H9 (cell line): ENCODE data around the gene PDE3A. TPM values are rescaled to one million over a fixed set of nuclear protein-coding genes. Genes with fewer than 3 reads are reported as not detected.

Experiments
- DNase-seq: peaks from one replicate; pipeline ENCODE4 v3.0.0-alpha.2; 2017
- H2AFZ ChIP-seq: one replicate; pipeline ENCODE4 v1.6.1; 2013; ENCODE audit warnings: mild to moderate bottlenecking, low read length, control low read depth, moderate library complexity
- H2AK5ac ChIP-seq: 2 replicates; pipeline ENCODE4 v1.6.1; 2013; ENCODE audit warnings: low read length, control low read depth, mixed read lengths; ENCODE audit not compliant: insufficient read length
- H2BK120ac ChIP-seq: one replicate; pipeline ENCODE4 v1.6.1; 2013; ENCODE audit warnings: low read depth, mild to moderate bottlenecking, low read length, control low read depth, inconsistent platforms; ENCODE audit not compliant: poor library complexity, severe bottlenecking
- H2BK12ac ChIP-seq: 2 replicates; pipeline ENCODE4 v1.6.1; 2013; ENCODE audit warnings: low read length, control low read depth, mixed read lengths, low read depth; ENCODE audit not compliant: insufficient read length
- H2BK15ac ChIP-seq: 2 replicates; pipeline ENCODE4 v1.6.1; 2013; ENCODE audit warnings: low read depth, low read length, control low read depth
- H2BK20ac ChIP-seq: one replicate; pipeline ENCODE4 v1.6.1; 2013; ENCODE audit warnings: low read depth, mild to moderate bottlenecking, low read length, control low read depth, inconsistent platforms; ENCODE audit not compliant: poor library complexity, severe bottlenecking
- H2BK5ac ChIP-seq: 2 replicates; pipeline ENCODE4 v1.6.1; 2013; ENCODE audit warnings: low read length, control low read depth, mixed read lengths; ENCODE audit not compliant: insufficient read length
- H3K14ac ChIP-seq: 2 replicates; pipeline ENCODE4 v1.6.1; 2013; ENCODE audit warnings: low read length, control low read depth; ENCODE audit not compliant: insufficient read depth
- H3K18ac ChIP-seq: 2 replicates; pipeline ENCODE4 v1.6.1; 2013; ENCODE audit warnings: low read depth, mild to moderate bottlenecking, mixed read lengths, low read length, control low read depth; ENCODE audit not compliant: insufficient read length
- H3K23ac ChIP-seq: 2 replicates; pipeline ENCODE4 v1.6.1; 2013; ENCODE audit warnings: low read length, control low read depth, mixed read lengths, low read depth; ENCODE audit not compliant: insufficient read length
- H3K23me2 ChIP-seq: 2 replicates; pipeline ENCODE4 v1.6.1; 2013; ENCODE audit warnings: low read depth, mild to moderate bottlenecking, mixed read lengths, low read length, control low read depth; ENCODE audit not compliant: insufficient read length, poor library complexity, severe bottlenecking
- H3K27ac ChIP-seq: 2 replicates; pipeline ENCODE4 v1.5.1; 2013; ENCODE audit warnings: low read length, control low read depth, mixed read lengths, low read depth; ENCODE audit not compliant: insufficient read length
- H3K27me3 ChIP-seq: 2 replicates; pipeline ENCODE4 v1.6.1; 2013; ENCODE audit warnings: low read length, control low read depth, inconsistent platforms; ENCODE audit not compliant: insufficient read depth
- H3K4ac ChIP-seq: 2 replicates; pipeline ENCODE4 v1.6.1; 2013; ENCODE audit warnings: low read depth, mild to moderate bottlenecking, control low read depth, inconsistent platforms, low read length, moderate library complexity
- H3K4me1 ChIP-seq: 2 replicates; pipeline ENCODE4 v1.6.1; 2013; ENCODE audit warnings: low read length, control low read depth, inconsistent platforms; ENCODE audit not compliant: insufficient read depth
- H3K4me2 ChIP-seq: 2 replicates; pipeline ENCODE4 v1.6.1; 2013; ENCODE audit warnings: low read length, control low read depth, mixed read lengths; ENCODE audit not compliant: insufficient read length, insufficient read depth
- H3K56ac ChIP-seq: 2 replicates; pipeline ENCODE4 v1.6.1; 2013; ENCODE audit warnings: low read depth, mild to moderate bottlenecking, mixed read lengths, low read length, control low read depth; ENCODE audit not compliant: insufficient read length
- H3K79me1 ChIP-seq: 2 replicates; pipeline ENCODE4 v1.6.1; 2013; ENCODE audit warnings: low read depth, mild to moderate bottlenecking, moderate library complexity, low read length, control low read depth, inconsistent platforms; ENCODE audit not compliant: insufficient read depth, poor library complexity, severe bottlenecking
- H3K79me2 ChIP-seq: 2 replicates; pipeline ENCODE4 v1.6.1; 2013; ENCODE audit warnings: low read length, control low read depth, inconsistent platforms; ENCODE audit not compliant: insufficient read depth
- H3K9ac ChIP-seq: 2 replicates; pipeline ENCODE4 v1.6.1; 2013; ENCODE audit warnings: low read length, control low read depth, mixed read lengths; ENCODE audit not compliant: insufficient read length; ENCODE audit errors: extremely low read depth
- H3K9me3 ChIP-seq: one replicate; pipeline ENCODE4 v1.6.1; 2013; ENCODE audit warnings: low read depth, low read length, inconsistent platforms; ENCODE audit not compliant: control insufficient read depth
- H3T11ph ChIP-seq: one replicate; pipeline ENCODE4 v1.6.1; 2013; ENCODE audit warnings: mild to moderate bottlenecking, low read length, control low read depth, inconsistent platforms
- H4K20me1 ChIP-seq: one replicate; pipeline ENCODE4 v1.6.1; 2013; ENCODE audit not compliant: control insufficient read depth, insufficient read length, insufficient read depth
- H4K5ac ChIP-seq: 2 replicates; pipeline ENCODE4 v1.6.1; 2013; ENCODE audit warnings: low read depth, mild to moderate bottlenecking, mixed read lengths, low read length, control low read depth; ENCODE audit not compliant: insufficient read length
- H4K8ac ChIP-seq: replicated peaks from 2 replicates; pipeline ENCODE4 v1.6.1; 2013; ENCODE audit warnings: low read length, control low read depth, mixed read lengths, low read depth; ENCODE audit not compliant: insufficient read length
- H4K91ac ChIP-seq: 2 replicates; pipeline ENCODE4 v1.6.1; 2013; ENCODE audit warnings: low read depth, mild to moderate bottlenecking, moderate library complexity, mixed read lengths, low read length, control low read depth; ENCODE audit not compliant: insufficient read length
- H3K27ac Mint-ChIP-seq, 3 experiments: 2 replicates in 2 of 3; 3 replicates in 1 of 3; pipeline ENCODE4 v1.8.0; 2020 to 2021; ENCODE audit warnings: mixed read lengths in 3 of 3, mild to moderate bottlenecking in 1 of 3, moderate library complexity in 1 of 3
- H3K27me3 Mint-ChIP-seq: 2 replicates; pipeline ENCODE4 v1.8.0; 2021; ENCODE audit warnings: low read depth, mild to moderate bottlenecking, moderate library complexity, mixed read lengths
- H3K36me3 Mint-ChIP-seq, 3 experiments: 2 replicates in 2 of 3; 3 replicates in 1 of 3; pipeline ENCODE4 v1.8.0; 2020 to 2021; ENCODE audit warnings: low read depth in 3 of 3, mixed read lengths in 3 of 3; ENCODE audit not compliant: insufficient read depth in 1 of 3
- H3K4me1 Mint-ChIP-seq, 2 experiments: 2 replicates each; pipeline ENCODE4 v1.8.0; 2020; ENCODE audit warnings: mixed read lengths in 2 of 2
- H3K4me3 Mint-ChIP-seq, 2 experiments: 2 replicates in 1 of 2; 3 replicates in 1 of 2; pipeline ENCODE4 v1.8.0; 2020 to 2021; ENCODE audit warnings: mild to moderate bottlenecking in 2 of 2, mixed read lengths in 2 of 2, moderate library complexity in 1 of 2
- H3K9me3 Mint-ChIP-seq, 2 experiments: 2 replicates in 1 of 2; 3 replicates in 1 of 2; pipeline ENCODE4 v1.8.0; 2020; ENCODE audit warnings: mild to moderate bottlenecking in 2 of 2, mixed read lengths in 2 of 2, moderate library complexity in 1 of 2
- WGBS: extraction: QIAGEN DNeasy Blood & Tissue Kit; methylation state at CpG from one replicate; pipeline ENCODE4 v1.1.7; 2013; ENCODE audit warnings: missing lambda C conversion rate, low lambda C conversion rate, mixed read lengths; ENCODE audit not compliant: insufficient read length; ENCODE audit errors: extremely low coverage; 5-methylcytosine and 5-hydroxymethylcytosine counted together
- total RNA-seq: library from RNA; stranded (reverse); gene quantifications from 2 replicates; pipeline ENCODE4 v1.2.1, GENCODE V29; 2021
- TF ChIP-seq, protein P1 (sequence below): fragments of 200-600 bp; sonication (generic); conservative IDR thresholded peaks from 3 replicates; pipeline ENCODE4 v1.8.0; 2021; ENCODE audit warnings: antibody characterized with exemption, mild to moderate bottlenecking

Gene PDE3A
- total RNA-seq, 1 experiment from 2014 or later, result 3.0 TPM

DNA sequence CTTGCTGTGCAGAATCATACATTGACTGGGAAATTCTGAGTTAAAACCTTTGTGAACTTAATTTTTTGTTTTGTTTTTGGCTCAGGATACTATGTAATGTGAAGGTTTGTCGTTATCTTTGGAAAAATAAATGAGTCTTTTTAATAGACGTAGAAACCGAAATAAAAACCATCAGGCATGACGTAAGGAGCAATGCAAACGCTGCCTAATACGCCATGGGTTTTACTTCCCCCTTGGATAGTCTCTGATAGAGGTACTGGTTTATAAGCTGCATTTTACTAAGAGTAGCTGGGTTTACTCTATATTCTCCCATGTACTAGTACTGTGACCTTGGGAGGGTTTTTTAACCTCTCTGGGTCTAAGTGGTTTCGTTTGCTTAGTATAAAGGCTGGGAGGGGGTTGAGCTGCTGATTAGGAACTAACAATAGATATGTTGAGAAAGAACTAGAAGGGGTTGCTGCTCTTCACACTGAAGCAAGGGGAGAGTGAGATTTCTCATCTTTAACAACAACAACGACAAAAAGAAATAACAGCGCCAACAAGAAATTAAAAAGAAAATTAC, 260.0 kb downstream of the PDE3A start:
- Histone ChIP-seq H3K27ac (no peak overlapping the region), H4K8ac (no peak overlapping the region), H3K27me3 (no peaks in the 10 kb centered on the region), H2BK20ac (no peak overlapping the region), H2BK15ac (no peak overlapping the region), H3K23me2 (no peaks in the 10 kb centered on the region), H2BK12ac (no peak overlapping the region), H4K91ac (no peak overlapping the region), H3K4ac (no peak overlapping the region), H3K56ac (no peak overlapping the region), H3K18ac (no peak overlapping the region), H3K9me3 (no peaks in the 10 kb centered on the region), H2AFZ (no peak overlapping the region), H3K4me2 (no peak overlapping the region), H3K23ac (no peak overlapping the region), H2BK120ac (no peak overlapping the region), H3T11ph (no peak overlapping the region), H3K14ac (no peak overlapping the region), H3K4me1 (peaks cover 9% of the 10 kb centered on the region; the same call in 1 of the 2 replicates), H3K9ac (no peak overlapping the region), H3K79me1 (no peaks in the 10 kb centered on the region), H4K20me1 (no peaks in the 10 kb centered on the region), H3K79me2 (no peaks in the 10 kb centered on the region), H4K5ac (no peak overlapping the region), H2AK5ac (no peak overlapping the region), H2BK5ac (no peak overlapping the region)
- DNase-seq, result no peak
- Mint-ChIP-seq H3K9me3 (no peaks in the 10 kb centered on the region), H3K27ac (peak overlapping the region in 2 of 3 experiments; percentile 12 to 50; a peak in 3 of 7 replicates), H3K27me3 (no peaks in the 10 kb centered on the region), H3K4me3 (no peak overlapping the region), H3K36me3 (no peaks in the 10 kb centered on the region), H3K4me1 (peaks cover 27 to 33% of the 10 kb centered on the region in 2 experiments)
- WGBS, result 100% methylated on average over 3 of the region's 9 CpGs
- TF ChIP-seq, protein P1, sequence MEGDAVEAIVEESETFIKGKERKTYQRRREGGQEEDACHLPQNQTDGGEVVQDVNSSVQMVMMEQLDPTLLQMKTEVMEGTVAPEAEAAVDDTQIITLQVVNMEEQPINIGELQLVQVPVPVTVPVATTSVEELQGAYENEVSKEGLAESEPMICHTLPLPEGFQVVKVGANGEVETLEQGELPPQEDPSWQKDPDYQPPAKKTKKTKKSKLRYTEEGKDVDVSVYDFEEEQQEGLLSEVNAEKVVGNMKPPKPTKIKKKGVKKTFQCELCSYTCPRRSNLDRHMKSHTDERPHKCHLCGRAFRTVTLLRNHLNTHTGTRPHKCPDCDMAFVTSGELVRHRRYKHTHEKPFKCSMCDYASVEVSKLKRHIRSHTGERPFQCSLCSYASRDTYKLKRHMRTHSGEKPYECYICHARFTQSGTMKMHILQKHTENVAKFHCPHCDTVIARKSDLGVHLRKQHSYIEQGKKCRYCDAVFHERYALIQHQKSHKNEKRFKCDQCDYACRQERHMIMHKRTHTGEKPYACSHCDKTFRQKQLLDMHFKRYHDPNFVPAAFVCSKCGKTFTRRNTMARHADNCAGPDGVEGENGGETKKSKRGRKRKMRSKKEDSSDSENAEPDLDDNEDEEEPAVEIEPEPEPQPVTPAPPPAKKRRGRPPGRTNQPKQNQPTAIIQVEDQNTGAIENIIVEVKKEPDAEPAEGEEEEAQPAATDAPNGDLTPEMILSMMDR, result no peak
